B cell (primary cell): ENCODE measurements around the gene TNRC6B. TPM values are rescaled to one million over a fixed set of nuclear protein-coding genes. Genes with fewer than 3 reads are reported as not detected.
A peak's percentile ranks its signal among the peaks of the same experiment; 100 is the strongest.

Experiments used
- ATAC-seq: fragments of 200-7000 bp; cut with Tn5 transposase; one replicate; pipeline ENCODE4 v1.10.0; 2021; ENCODE audit warnings: low read depth, mild to moderate bottlenecking, moderate number of reproducible peaks, moderate library complexity
- CTCF ChIA-PET: fragments of 350-600 bp; sonication (Branson Sonifier 250); formaldehyde crosslinking; loops from one replicate; lab custom pipeline; 2021; ENCODE audit warnings: antibody characterized with exemption, inconsistent platforms; lab: Charles Lee
- POLR2A ChIA-PET: fragments of 350-600 bp; sonication (Branson Sonifier 250); formaldehyde crosslinking; loops from one replicate; lab custom pipeline; 2021; ENCODE audit warnings: antibody characterized with exemption; lab: Charles Lee
- DNase-seq: peaks from one replicate; pipeline ENCODE4 v3.0.0; 2013
- H2AFZ ChIP-seq: 2 replicates; pipeline ENCODE4 v1.6.1; 2012; ENCODE audit warnings: mild to moderate bottlenecking, low read depth, low read length; ENCODE audit not compliant: insufficient read depth, poor library complexity, severe bottlenecking
- H3K27ac ChIP-seq, 2 donors: 1 replicate in 1 of 2; 2 replicates in 1 of 2; pipeline ENCODE4 v1.5.1; 2012 to 2013; ENCODE audit warnings: low read length in 2 of 2, mild to moderate bottlenecking in 2 of 2, moderate library complexity in 1 of 2
- H3K27me3 ChIP-seq, 4 experiments: fragments of 200-600 bp in 1 of 4; sonication (generic) in 1 of 4; replicated peaks in 1 of 4; 1 replicate in 2 of 4; 2 replicates in 2 of 4; pipeline versions ENCODE4 v1.6.1 to v1.7.0; 2013 to 2016; ENCODE audit warnings: low read length in 3 of 4, mild to moderate bottlenecking in 2 of 4, mixed read lengths in 1 of 4, moderate library complexity in 1 of 4; ENCODE audit not compliant: insufficient read depth in 4 of 4, control insufficient read depth in 3 of 4; ENCODE audit errors: control extremely low read depth in 1 of 4
- H3K36me3 ChIP-seq, 2 experiments: replicated peaks in 1 of 2; 1 replicate in 1 of 2; 2 replicates in 1 of 2; pipeline versions ENCODE4 v1.6.1 to v1.7.1; 2013; ENCODE audit warnings: low read length in 1 of 2; ENCODE audit not compliant: insufficient read depth in 2 of 2, control insufficient read depth in 1 of 2; ENCODE audit errors: control extremely low read depth in 1 of 2, extremely low read depth in 1 of 2
- H3K4me1 ChIP-seq, 2 donors: fragments of 200-600 bp in 1 of 2; sonication (generic) in 1 of 2; 1 replicate in 1 of 2; 2 replicates in 1 of 2; pipeline versions ENCODE4 v1.5.1 to v1.6.1; 2013 to 2017; ENCODE audit warnings: low read length in 2 of 2; ENCODE audit not compliant: control insufficient read depth in 2 of 2, insufficient read depth in 2 of 2
- H3K4me2 ChIP-seq: replicated peaks from 2 replicates; pipeline ENCODE3; 2012; ENCODE audit warnings: mild to moderate bottlenecking, low read depth, low read length; ENCODE audit not compliant: poor library complexity, severe bottlenecking
- H3K4me3 ChIP-seq, 5 experiments: fragments of 200-600 bp in 1 of 5; sonication (generic) in 1 of 5; 1 replicate in 3 of 5; 2 replicates in 2 of 5; pipeline versions ENCODE4 v1.5.1 to v1.7.0; 2011 to 2016; ENCODE audit warnings: low read length in 4 of 5, mild to moderate bottlenecking in 4 of 5, low read depth in 2 of 5, control low read depth in 1 of 5, moderate library complexity in 1 of 5; ENCODE audit not compliant: insufficient read depth in 1 of 5; ENCODE audit errors: control extremely low read depth in 1 of 5, extremely low read depth in 1 of 5
- H3K79me2 ChIP-seq: fragments of 200-600 bp; sonication (generic); one replicate; pipeline ENCODE4 v1.6.0; 2016; ENCODE audit warnings: low read length; ENCODE audit not compliant: control insufficient read depth, insufficient read depth
- H3K9ac ChIP-seq: fragments of 200-600 bp; sonication (generic); 2 replicates; pipeline ENCODE4 v1.6.1; 2017; ENCODE audit warnings: mild to moderate bottlenecking, low read length, moderate library complexity
- H3K9me3 ChIP-seq, 3 donors: one replicate each; pipeline versions ENCODE4 v1.6.1 to v1.7.1; 2013; ENCODE audit warnings: low read length in 2 of 3; ENCODE audit not compliant: control insufficient read depth in 2 of 3, insufficient read depth in 1 of 3; ENCODE audit errors: control extremely low read depth in 1 of 3
- H4K20me1 ChIP-seq: 2 replicates; pipeline ENCODE4 v1.6.0; 2012; ENCODE audit warnings: mild to moderate bottlenecking, low read length; ENCODE audit not compliant: insufficient read depth, control insufficient read depth, poor library complexity, severe bottlenecking
- H3K27ac Mint-ChIP-seq: one replicate; pipeline ENCODE4 v1.8.0; 2021; ENCODE audit warnings: mixed read lengths
- H3K27me3 Mint-ChIP-seq: one replicate; pipeline ENCODE4 v1.8.0; 2021; ENCODE audit warnings: mixed read lengths
- H3K4me1 Mint-ChIP-seq: one replicate; pipeline ENCODE4 v1.8.0; 2021; ENCODE audit warnings: mixed read lengths
- H3K4me3 Mint-ChIP-seq: one replicate; pipeline ENCODE4 v1.8.0; 2021; ENCODE audit warnings: mixed read lengths
- H3K9me3 Mint-ChIP-seq: one replicate; pipeline ENCODE4 v1.8.0; 2022; ENCODE audit warnings: mixed read lengths; ENCODE audit not compliant: insufficient read depth
- EZH2 ChIP-seq: IDR thresholded peaks from 2 replicates; pipeline ENCODE4 v1.6.1; 2012; ENCODE audit warnings: borderline replicate concordance, low read depth, mild to moderate bottlenecking, moderate library complexity, low read length; ENCODE audit not compliant: insufficient read depth, poor library complexity, severe bottlenecking
- WGBS: methylation state at CpG from one replicate; pipeline ENCODE4 v1.1.5; 2013; ENCODE audit warnings: missing lambda C conversion rate; ENCODE audit not compliant: insufficient coverage; 5-methylcytosine and 5-hydroxymethylcytosine counted together
- intact Hi-C: fragments of 100-400 bp; cut with micrococcal nuclease; formaldehyde crosslinking; loops from one replicate; pipeline ENCODE4 v1.10.0; 2022
- polyA plus RNA-seq: library from polyadenylated mRNA; depleted of rRNA; stranded (reverse); fragments of >200 nt; gene quantifications from 2 replicates; pipeline ENCODE4 v1.2.3, GENCODE V29; 2012
- total RNA-seq, 2 donors: library from RNA; stranded (reverse); fragments of 120-200 nt in 1 of 2; gene quantifications; 1 replicate in 1 of 2; 2 replicates in 1 of 2; pipeline versions ENCODE4 v1.2.3 to v1.2.4, GENCODE V29; 2013 to 2022
- TF ChIP-seq, protein P1 (sequence below): fragments of 200-600 bp; IDR thresholded peaks from one replicate; pipeline ENCODE4 v1.8.0; 2022; ENCODE audit warnings: antibody characterized with exemption, mild to moderate bottlenecking

TNRC6B gene
- total and polyA plus RNA-seq, 2 donors (not counting 1 experiment from before 2014, with no cell fraction given) = 28.8 to 210 TPM

GRCh38 chr22:40203572-40203971 lies 25.8 kb downstream of the TNRC6B start:
- CTCF ChIA-PET = interaction anchor here (1.2 kb wide), 1 partner anchor 9 kb away, joined by 4 read pairs; no protein-coding TSS in a partner anchor

More at GRCh38 chr22:40203572-40203971, 25.8 kb downstream of the TNRC6B start:
- WGBS = no CpG with 5 or more reads among the region's 5 CpGs
- Histone ChIP-seq H3K4me3 (no peak overlapping the region), H3K27me3 (no peaks in the 10 kb centered on the region), H3K9me3 (no peaks in the 10 kb centered on the region), H2AFZ (peak overlapping the region; percentile 34), H3K4me1 (peaks cover 35 to 40% of the 10 kb centered on the region in 2 donors), H3K4me2 (peak overlapping the region; percentile 48), H3K79me2 (peaks cover 95% of the 10 kb centered on the region), H3K9ac (peak overlapping the region; percentile 36), H4K20me1 (peaks cover 58% of the 10 kb centered on the region), H3K36me3 (peaks cover 0 to 5% of the 10 kb centered on the region in 2 experiments), H3K27ac (peak overlapping the region in 1 of 2 donors; percentile 80)
- peak overlapping the region; percentile 58 for H3K4me3 Mint-ChIP-seq
- ATAC-seq = peak; percentile 84
- DNase-seq = peak; percentile 61
- H3K4me1 Mint-ChIP-seq = peaks cover 62% of the 10 kb centered on the region
- no peaks in the 10 kb centered on the region for H3K9me3 Mint-ChIP-seq
- H3K27me3 Mint-ChIP-seq = no peaks in the 10 kb centered on the region
- intact Hi-C loops = loop anchor here (2.0 kb wide), 1 partner anchor 15 kb away; no protein-coding TSS in a partner anchor
- H3K27ac Mint-ChIP-seq = peak overlapping the region; percentile 81
- POLR2A ChIA-PET = no interaction called here
- no peak for TF ChIP-seq EZH2
- TF ChIP-seq, protein P1, sequence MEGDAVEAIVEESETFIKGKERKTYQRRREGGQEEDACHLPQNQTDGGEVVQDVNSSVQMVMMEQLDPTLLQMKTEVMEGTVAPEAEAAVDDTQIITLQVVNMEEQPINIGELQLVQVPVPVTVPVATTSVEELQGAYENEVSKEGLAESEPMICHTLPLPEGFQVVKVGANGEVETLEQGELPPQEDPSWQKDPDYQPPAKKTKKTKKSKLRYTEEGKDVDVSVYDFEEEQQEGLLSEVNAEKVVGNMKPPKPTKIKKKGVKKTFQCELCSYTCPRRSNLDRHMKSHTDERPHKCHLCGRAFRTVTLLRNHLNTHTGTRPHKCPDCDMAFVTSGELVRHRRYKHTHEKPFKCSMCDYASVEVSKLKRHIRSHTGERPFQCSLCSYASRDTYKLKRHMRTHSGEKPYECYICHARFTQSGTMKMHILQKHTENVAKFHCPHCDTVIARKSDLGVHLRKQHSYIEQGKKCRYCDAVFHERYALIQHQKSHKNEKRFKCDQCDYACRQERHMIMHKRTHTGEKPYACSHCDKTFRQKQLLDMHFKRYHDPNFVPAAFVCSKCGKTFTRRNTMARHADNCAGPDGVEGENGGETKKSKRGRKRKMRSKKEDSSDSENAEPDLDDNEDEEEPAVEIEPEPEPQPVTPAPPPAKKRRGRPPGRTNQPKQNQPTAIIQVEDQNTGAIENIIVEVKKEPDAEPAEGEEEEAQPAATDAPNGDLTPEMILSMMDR = no peak
